HG03520 (cell line): Measurements from ENCODE around the gene CLRN2.

Experiments
- ATAC-seq: cut with Tn5 transposase; IDR thresholded peaks from one replicate; pipeline ENCODE4 v1.9.1; 2021; ENCODE audit warnings: mild to moderate bottlenecking, moderate library complexity; ENCODE audit not compliant: unreplicated experiment

CLRN2 gene, protein sequence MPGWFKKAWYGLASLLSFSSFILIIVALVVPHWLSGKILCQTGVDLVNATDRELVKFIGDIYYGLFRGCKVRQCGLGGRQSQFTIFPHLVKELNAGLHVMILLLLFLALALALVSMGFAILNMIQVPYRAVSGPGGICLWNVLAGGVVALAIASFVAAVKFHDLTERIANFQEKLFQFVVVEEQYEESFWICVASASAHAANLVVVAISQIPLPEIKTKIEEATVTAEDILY

GRCh38 chr4:17514865-17515264 lies at the start of gene CLRN2:
Gene CLRN2 (plus strand): TSS chr4:17515165. CDS start chr4:17515267, 102 bp downstream.
- ATAC-seq, result no peak

GRCh38 chr4:17468619-17469221 lies 46.2 kb upstream of the CLRN2 start:
- ATAC-seq, result no peak

DNA sequence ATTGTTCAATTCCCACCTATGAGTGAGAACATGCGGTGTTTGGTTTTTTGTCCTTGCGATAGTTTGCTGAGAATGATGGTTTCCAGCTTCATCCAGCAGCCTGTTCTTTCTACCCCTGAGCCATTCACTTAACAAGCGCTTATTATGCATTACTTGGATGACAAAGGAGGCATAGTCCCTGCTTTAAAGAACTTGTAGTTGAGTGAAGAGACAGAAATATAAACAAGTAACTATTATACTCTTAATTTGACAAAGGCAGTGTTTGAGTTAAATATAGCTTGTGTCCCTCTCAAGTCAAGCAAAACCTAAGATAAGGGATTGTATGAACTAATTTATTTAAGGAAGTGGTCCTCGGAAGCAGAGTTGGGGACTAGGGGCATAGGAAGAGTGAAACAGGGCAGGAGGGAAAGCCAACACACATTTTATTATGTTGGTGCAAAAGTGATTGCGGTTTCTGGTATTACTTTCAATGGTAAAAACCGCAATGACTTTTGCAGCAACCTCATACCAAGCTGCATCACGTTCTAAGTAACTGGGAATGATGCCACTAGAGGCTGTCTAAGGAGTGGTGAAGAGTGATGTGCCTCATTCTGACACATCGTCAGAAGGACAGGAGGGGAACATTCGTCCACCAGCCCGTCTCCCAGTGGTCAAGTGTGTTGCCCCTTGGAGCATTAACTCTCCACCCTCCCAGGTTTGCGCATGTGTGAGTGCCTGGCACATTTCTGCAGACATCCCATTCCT lies 44.9 kb upstream of the CLRN2 start:
- no peak for ATAC-seq

DNA sequence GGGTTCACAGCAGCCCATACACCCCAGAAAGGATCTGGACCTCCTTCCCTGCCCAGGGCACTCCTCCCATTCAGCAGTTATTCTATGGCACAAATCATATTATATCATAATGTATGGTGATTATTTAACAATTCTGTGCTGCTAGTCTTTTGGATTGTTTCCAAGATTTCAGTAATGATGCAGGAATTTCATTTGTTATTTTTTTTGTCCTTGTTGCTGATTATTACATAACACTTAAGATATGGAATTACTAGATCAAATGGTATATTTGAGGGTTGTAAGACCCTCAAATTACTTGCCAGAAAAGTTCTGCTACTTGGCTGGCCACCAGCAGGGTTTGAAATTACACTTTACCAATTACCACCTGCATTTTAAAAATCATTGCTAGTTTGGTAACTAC lies 39.5 kb upstream of the CLRN2 start:
- no peak for ATAC-seq

GRCh38 chr4:17476853-17477252 lies 38.1 kb upstream of the CLRN2 start:
- no peak for ATAC-seq

- no peak for ATAC-seq
These were observed 37.0 kb upstream of the CLRN2 start for GRCh38 chr4:17477774-17478472.

DNA sequence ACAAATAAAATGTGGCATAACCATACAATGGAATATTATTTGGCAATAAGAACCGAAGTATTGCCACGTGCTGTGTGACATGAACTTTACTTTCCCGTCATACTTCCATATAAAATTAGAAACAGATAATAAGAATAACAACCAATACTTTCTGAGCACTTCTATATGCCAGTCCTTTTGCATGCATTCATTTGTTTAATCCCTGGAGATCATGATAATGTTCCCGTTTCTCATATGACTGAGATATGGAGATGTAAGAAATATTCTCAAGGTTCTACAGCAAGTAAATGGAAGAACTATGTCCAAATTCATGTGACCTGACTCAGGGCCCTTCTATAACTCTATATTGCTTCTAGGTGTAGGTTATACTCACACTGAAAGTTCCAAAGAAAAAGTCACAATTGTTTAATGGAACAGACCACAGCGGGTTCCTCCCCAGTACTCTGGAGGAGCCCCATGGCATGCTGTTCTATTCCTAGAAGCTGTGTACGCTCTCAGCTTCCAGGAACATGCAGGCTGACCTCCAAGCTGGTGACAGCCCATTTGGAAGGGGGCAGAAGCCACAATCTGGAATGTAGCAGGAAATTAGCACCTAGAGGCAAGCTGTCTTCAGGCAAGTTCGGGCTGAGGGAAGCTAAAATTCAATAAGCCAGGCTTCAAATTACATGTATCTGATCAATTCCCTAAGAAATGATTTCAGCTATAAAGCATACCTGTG lies 34.6 kb upstream of the CLRN2 start:
- ATAC-seq, result no peak

GRCh38 chr4:17480955-17481354 lies 34.0 kb upstream of the CLRN2 start:
- no peak for ATAC-seq

GRCh38 chr4:17482716-17483115 lies 32.2 kb upstream of the CLRN2 start:
- no peak for ATAC-seq

DNA sequence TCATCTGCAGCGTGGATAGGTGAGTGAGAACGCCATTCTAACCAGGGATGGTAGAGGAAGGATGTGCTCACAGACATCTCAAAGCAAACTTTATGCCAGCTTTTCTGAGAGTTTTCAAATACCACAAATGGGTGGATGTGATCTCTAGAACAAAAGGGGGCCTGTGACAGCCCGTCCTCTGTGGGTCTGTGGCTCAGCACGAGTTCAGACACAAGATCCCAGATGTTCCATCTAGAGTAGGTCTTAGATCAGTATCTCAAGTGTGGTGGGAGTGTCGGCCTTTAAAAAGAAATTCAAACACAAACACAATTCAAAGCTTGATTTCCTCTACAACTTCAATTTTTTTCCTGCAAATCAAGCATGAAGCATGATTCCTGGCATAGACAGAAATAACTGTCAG lies 25.8 kb upstream of the CLRN2 start:
- ATAC-seq, result no peak

DNA sequence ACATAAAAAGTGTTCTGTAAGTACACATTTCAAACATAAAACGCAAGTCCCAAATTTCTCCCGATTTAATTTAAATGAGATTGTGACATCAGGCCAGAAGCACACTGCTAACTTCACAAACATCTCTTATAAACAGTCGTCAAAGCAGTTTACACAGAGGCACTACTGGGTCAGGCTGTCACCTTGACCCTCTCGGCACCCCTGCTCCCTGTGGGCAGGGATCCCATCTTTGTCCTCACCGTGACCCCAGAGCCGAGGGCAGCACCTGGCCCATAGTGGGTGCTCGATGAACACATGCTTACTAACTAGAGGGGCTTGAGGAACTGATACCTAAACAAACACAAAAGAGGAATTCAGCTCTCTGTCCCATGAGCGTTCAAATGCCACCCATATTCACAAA lies 25.2 kb upstream of the CLRN2 start:
- ATAC-seq, result no peak

DNA sequence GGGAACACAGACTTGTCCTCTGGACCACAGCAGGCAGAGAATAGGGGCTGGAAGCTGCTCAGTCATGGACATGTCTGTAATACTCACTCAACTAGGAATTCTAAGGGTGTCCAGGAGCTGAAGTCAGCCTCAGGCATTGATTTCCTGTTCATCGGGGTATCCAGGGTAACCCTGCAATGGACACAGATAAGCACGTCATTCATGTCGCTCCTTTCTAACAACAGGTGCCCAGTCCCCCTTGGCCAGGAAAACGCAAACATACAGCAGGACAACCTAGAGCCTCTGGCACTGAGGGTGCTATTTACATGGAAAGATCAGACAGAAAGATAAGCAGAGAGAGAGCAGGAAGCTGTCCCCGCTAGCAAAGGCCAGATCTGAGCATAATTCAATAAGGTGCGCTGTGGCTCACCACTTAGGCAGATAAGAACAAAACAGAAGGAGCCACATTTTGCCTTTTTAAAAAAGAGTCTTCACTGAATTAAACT lies 24.3 kb upstream of the CLRN2 start:
- no peak for ATAC-seq

DNA sequence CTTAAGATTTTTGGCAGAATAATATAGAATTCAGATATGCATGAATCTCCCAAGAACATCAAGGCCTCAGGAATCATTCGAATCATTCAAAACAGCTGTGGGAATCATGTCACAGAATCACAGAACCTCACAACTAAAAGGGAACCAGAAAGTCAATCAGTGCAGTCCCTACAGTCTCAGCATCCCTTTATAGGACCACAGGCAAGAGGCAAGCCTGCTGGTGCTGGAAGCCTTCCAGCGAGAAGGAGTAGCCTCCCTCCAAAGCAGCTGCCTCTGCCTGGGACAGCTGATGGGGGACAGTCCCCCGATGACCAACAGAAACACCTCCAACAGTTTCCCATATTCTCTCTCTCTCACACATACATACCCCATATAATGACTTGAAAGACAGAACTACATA lies 23.8 kb upstream of the CLRN2 start:
- no peak for ATAC-seq

DNA sequence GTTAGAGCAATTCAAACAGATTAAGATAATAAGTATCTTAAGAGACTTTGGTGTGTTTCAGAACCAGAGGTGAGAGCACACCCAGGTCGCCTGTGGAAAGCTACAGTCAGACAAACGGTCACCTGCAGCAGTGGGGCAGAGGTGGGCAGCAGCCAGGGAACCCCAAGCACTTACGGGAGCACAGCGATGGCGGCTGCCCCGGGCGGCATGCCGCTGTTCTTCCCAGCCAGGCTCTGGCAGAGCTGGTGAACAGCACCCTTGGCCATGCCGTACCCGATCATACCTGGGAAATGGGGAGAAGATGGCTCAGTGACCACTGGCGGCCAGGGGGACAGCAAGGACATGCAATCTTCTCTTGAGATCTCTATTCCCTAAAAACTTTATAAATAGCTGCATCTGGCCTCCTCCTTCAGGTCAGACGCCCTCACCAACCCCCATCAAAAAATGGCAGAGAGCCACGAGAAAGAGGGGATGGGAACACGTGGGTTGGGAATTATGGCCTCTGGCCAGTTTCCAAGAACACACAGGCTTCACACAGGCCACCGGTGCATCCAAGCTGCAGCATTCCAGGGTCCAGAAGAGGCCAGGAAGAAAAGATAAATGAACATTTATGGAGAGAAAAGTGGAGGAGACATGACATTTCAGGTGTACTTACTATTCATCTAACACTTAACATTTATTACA lies 22.8 kb upstream of the CLRN2 start:
- no peak for ATAC-seq

DNA sequence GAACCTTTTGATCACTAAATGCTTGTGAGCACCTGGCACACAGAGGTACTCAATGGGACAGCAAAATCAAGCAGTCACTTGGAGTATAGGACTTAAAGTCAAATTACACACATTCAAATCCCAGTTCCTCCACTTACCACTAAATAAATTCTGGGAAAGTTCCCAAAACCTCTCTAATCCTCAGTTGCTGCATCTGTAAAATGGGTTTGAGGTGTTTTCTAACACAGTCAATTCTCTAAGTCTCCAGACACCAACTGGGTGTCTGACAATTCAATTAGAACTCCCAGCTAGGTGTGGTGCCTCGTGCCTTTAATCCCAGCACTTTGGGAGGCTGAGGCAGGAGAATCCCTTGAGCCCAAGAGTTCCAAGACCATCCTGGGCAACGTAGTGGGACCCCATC lies 22.1 kb upstream of the CLRN2 start:
- no peak for ATAC-seq

DNA sequence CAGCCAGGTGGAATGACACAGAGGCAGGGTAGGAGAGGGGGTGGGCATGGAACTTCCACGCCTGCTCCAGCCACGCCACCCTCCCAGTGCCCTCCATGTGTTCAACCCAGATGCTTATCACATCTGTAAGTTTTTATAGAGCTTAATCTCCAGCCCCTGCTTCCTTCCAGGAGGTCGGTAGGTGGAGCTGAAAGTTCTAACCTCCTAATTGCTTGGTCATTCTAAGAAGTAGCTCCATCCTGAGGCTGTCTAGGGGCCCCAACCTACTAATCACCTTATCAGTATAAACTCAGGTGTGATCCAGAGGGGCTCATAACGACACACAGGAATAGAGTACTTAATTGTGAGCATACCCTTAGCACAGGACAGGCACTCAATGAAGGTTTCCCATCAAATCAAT lies 21.3 kb upstream of the CLRN2 start:
- no peak for ATAC-seq

- no peak for ATAC-seq
These were observed 20.4 kb upstream of the CLRN2 start for GRCh38 chr4:17494258-17495190.

GRCh38 chr4:17497890-17498523 lies 17.0 kb upstream of the CLRN2 start:
- ATAC-seq, result no peak

- no peak for ATAC-seq
These were observed 14.4 kb upstream of the CLRN2 start for GRCh38 chr4:17500574-17500973.
